ENCODE data around the gene ABCA13. TPM values are rescaled to one million over a fixed set of nuclear protein-coding genes. Genes with fewer than 3 reads are reported as not detected.

The ABCA13 gene
- total RNA-seq, 3 donors from 2014 or later (not counting 1 experiment from before 2014, with no cell fraction given), result 0.05 to 0.09 TPM; not detected in 1

DNA sequence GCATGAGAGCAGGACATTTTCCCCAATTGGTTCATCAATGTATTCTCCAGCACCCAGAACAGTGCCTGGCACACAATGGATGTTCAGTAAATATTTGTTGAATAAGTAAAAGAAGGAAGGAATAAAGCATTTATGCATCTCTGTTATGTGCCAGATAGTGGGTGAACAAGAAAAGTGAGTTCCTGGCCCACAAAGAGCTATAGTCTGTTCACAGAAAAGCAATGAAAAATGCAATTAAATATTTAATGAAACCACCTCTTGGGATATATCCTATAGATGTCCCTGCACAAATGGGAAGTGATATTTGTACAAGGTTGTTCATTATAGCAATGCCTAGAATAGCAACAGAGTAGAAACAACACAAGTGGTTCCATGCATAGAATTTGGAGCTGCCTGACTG lies 2.1 kb downstream of the ABCA13 start:
- Mint-ChIP-seq H3K27ac (no peak overlapping the region), H3K4me3 (no peak overlapping the region), H3K36me3 (no peaks in the 10 kb centered on the region), H3K9me3 (no peaks in the 10 kb centered on the region), H3K27me3 (ENCODE audit: low read depth in 2 of 2) (peaks cover 3 to 34% of the 10 kb centered on the region in 2 donors), H3K4me1 (no peaks in the 10 kb centered on the region)
- ATAC-seq, result no peak
- DNase-seq, result no peak
- Histone ChIP-seq H3K4me1 (ENCODE audit: control insufficient read depth, insufficient read depth, low read length) (no peaks in the 10 kb centered on the region), H3K27ac (ENCODE audit: low read length) (no peak overlapping the region), H3K27me3 (ENCODE audit: control insufficient read depth, insufficient read depth, low read length) (no peaks in the 10 kb centered on the region), H3K9me3 (ENCODE audit: control insufficient read depth, insufficient read depth, low read length) (no peaks in the 10 kb centered on the region), H3K36me3 (ENCODE audit: control insufficient read depth, insufficient read depth, low read length) (no peaks in the 10 kb centered on the region), H3K4me3 (ENCODE audit: low read length) (no peak overlapping the region)
- TF ChIP-seq CTCF (IDR thresholded peaks at IDR 0.05), result no peak
- intact Hi-C loops (cut with micrococcal nuclease), result no loop called here

GRCh38 chr7:48173756-48174382 lies 2.6 kb downstream of the ABCA13 start:
- intact Hi-C loops (cut with micrococcal nuclease), result no loop called here
- Histone ChIP-seq H3K9me3 (ENCODE audit: control insufficient read depth, insufficient read depth, low read length) (no peaks in the 10 kb centered on the region), H3K4me3 (ENCODE audit: low read length) (no peak overlapping the region), H3K27ac (ENCODE audit: low read length) (no peak overlapping the region), H3K4me1 (ENCODE audit: control insufficient read depth, insufficient read depth, low read length) (no peaks in the 10 kb centered on the region), H3K36me3 (ENCODE audit: control insufficient read depth, insufficient read depth, low read length) (no peaks in the 10 kb centered on the region), H3K27me3 (ENCODE audit: control insufficient read depth, insufficient read depth, low read length) (no peaks in the 10 kb centered on the region)
- Mint-ChIP-seq H3K9me3 (no peaks in the 10 kb centered on the region), H3K36me3 (no peaks in the 10 kb centered on the region), H3K4me3 (no peak overlapping the region), H3K27ac (no peak overlapping the region), H3K4me1 (no peaks in the 10 kb centered on the region), H3K27me3 (ENCODE audit: low read depth in 2 of 2) (peaks cover 3 to 29% of the 10 kb centered on the region in 2 donors)
- 95% methylated on average over 1 of the region's 1 CpG for WGBS (ENCODE audit: insufficient coverage)
- no peak for TF ChIP-seq CTCF (IDR thresholded peaks at IDR 0.05)
- ATAC-seq (no peak), DNase-seq (no peak)

DNA sequence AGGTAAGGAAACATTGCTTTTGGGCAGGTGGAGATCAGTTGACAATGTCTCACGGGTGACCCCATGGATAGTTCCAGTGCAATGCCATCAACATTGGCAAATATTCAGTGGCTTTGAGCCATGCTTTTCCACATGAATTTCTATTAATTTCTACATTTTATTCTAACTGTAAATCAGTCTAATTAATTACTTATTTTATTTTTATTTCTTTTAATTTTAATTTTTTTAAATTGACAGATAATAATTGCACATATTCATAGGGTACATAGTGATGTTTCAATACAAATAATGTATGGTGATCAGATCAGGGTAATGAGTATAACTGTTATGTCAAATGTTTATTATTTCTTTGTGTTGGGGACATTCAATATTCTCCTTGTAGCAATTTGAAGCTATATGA lies 3.8 kb downstream of the ABCA13 start:
- H3K36me3 Mint-ChIP-seq, result no peaks in the 10 kb centered on the region
- H3K9me3 Mint-ChIP-seq, result no peaks in the 10 kb centered on the region
- 91% methylated on average over 1 of the region's 1 CpG for WGBS (ENCODE audit: insufficient coverage)
- no peak for TF ChIP-seq CTCF (IDR thresholded peaks at IDR 0.05)
- Histone ChIP-seq H3K27ac (ENCODE audit: low read length) (no peak overlapping the region), H3K27me3 (ENCODE audit: control insufficient read depth, insufficient read depth, low read length) (no peaks in the 10 kb centered on the region), H3K4me3 (ENCODE audit: low read length) (no peak overlapping the region), H3K36me3 (ENCODE audit: control insufficient read depth, insufficient read depth, low read length) (no peaks in the 10 kb centered on the region), H3K9me3 (ENCODE audit: control insufficient read depth, insufficient read depth, low read length) (no peaks in the 10 kb centered on the region), H3K4me1 (ENCODE audit: control insufficient read depth, insufficient read depth, low read length) (no peaks in the 10 kb centered on the region)
- ATAC-seq (no peak), DNase-seq (no peak)
- no peaks in the 10 kb centered on the region for H3K4me1 Mint-ChIP-seq
- intact Hi-C loops (cut with micrococcal nuclease), result no loop called here
- H3K4me3 Mint-ChIP-seq, result no peak overlapping the region
- no peak overlapping the region for H3K27ac Mint-ChIP-seq
- H3K27me3 Mint-ChIP-seq (ENCODE audit: low read depth in 2 of 2), result peaks cover 0 to 19% of the 10 kb centered on the region in 2 donors

- TF ChIP-seq CTCF (IDR thresholded peaks at IDR 0.05), result no peak
- Mint-ChIP-seq H3K9me3 (no peaks in the 10 kb centered on the region), H3K27ac (no peak overlapping the region), H3K27me3 (ENCODE audit: low read depth in 2 of 2) (peaks cover 0 to 19% of the 10 kb centered on the region in 2 donors), H3K36me3 (no peaks in the 10 kb centered on the region), H3K4me3 (no peak overlapping the region), H3K4me1 (no peaks in the 10 kb centered on the region)
- H3K36me3 ChIP-seq (ENCODE audit: control insufficient read depth, insufficient read depth, low read length), result no peaks in the 10 kb centered on the region
- intact Hi-C loops (cut with micrococcal nuclease), result no loop called here
- no peak overlapping the region for H3K4me3 ChIP-seq (ENCODE audit: low read length)
- H3K27me3 ChIP-seq (ENCODE audit: control insufficient read depth, insufficient read depth, low read length), result no peaks in the 10 kb centered on the region
- H3K27ac ChIP-seq (ENCODE audit: low read length), result no peak overlapping the region
- no peak for DNase-seq
- WGBS (ENCODE audit: insufficient coverage), result 100% methylated on average over 1 of the region's 2 CpGs
- no peaks in the 10 kb centered on the region for H3K9me3 ChIP-seq (ENCODE audit: control insufficient read depth, insufficient read depth, low read length)
- ATAC-seq, result no peak
- no peaks in the 10 kb centered on the region for H3K4me1 ChIP-seq (ENCODE audit: control insufficient read depth, insufficient read depth, low read length)
Observed at GRCh38 chr7:48176356-48176893, 5.2 kb downstream of the ABCA13 start.

Measured in natural killer cell (primary cell).